ENCODE results near the gene SPEN.
"Not testable (repeated sequence)": the region's sequence is repeated elsewhere in the genome, so short reads cannot be mapped to it uniquely, and the experiment has no call there.

DNA sequence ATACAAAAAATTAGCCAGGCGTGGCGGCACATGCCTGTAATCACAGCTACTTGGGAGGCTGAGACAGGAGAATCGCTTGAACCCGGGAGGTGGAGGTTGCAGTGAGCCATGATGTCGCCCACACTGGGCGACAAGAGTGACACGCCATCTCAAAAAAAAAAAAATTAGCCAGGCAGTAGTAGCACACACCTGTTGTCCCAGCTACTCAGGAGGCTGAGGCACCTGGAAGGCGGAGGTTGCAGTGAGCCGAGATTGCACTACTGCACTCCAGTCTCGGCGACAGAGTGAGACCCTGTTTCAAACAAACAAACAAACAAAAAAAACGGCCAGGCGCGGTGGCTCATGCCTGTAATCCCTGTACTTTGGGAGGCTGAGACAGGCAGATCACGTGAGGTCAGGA lies 19.9 kb upstream of the SPEN start:
- TF ChIP-seq, protein P1, sequence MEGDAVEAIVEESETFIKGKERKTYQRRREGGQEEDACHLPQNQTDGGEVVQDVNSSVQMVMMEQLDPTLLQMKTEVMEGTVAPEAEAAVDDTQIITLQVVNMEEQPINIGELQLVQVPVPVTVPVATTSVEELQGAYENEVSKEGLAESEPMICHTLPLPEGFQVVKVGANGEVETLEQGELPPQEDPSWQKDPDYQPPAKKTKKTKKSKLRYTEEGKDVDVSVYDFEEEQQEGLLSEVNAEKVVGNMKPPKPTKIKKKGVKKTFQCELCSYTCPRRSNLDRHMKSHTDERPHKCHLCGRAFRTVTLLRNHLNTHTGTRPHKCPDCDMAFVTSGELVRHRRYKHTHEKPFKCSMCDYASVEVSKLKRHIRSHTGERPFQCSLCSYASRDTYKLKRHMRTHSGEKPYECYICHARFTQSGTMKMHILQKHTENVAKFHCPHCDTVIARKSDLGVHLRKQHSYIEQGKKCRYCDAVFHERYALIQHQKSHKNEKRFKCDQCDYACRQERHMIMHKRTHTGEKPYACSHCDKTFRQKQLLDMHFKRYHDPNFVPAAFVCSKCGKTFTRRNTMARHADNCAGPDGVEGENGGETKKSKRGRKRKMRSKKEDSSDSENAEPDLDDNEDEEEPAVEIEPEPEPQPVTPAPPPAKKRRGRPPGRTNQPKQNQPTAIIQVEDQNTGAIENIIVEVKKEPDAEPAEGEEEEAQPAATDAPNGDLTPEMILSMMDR (conservative IDR thresholded peaks at IDR 0.05): not testable (repeated sequence)
- not testable (repeated sequence) for TF ChIP-seq ZFX (IDR thresholded peaks at IDR 0.05)

Data from C4-2B (cell line).